Esophagus muscularis mucosa (tissue), 4 donors: ENCODE data around the gene TANC1. TPM values are rescaled to one million over a fixed set of nuclear protein-coding genes. Genes with fewer than 3 reads are reported as not detected.
A peak's percentile ranks its signal among the peaks of the same experiment; 100 is the strongest.

Source experiments
- DNase-seq: peaks from one replicate; pipeline ENCODE4 v3.0.0-alpha.2; 2017; ENCODE audit errors: extremely low spot score
- H3K27ac ChIP-seq, 4 donors: fragments of 200-600 bp; sonication (generic); replicated peaks in 1 of 4; 1 replicate in 3 of 4; 2 replicates in 1 of 4; pipeline ENCODE4 v1.5.1; 2016 to 2019; ENCODE audit warnings: mild to moderate bottlenecking in 1 of 4
- H3K27me3 ChIP-seq, 4 donors: fragments of 200-600 bp; sonication (generic); one replicate each; pipeline versions ENCODE4 v1.5.1 to v1.6.0; 2016 to 2019
- H3K36me3 ChIP-seq, 4 donors: fragments of 200-600 bp; sonication (generic); one replicate each; pipeline ENCODE4 v1.5.1; 2016 to 2019
- H3K4me1 ChIP-seq, 4 donors: fragments of 200-600 bp; sonication (generic); one replicate each; pipeline ENCODE4 v1.5.1; 2016 to 2019
- H3K4me3 ChIP-seq, 4 donors: fragments of 200-600 bp; sonication (generic); 1 replicate in 2 of 4; 2 replicates in 2 of 4; pipeline ENCODE4 v1.5.1; 2016 to 2019; ENCODE audit warnings: mild to moderate bottlenecking in 4 of 4, moderate library complexity in 1 of 4
- H3K9me3 ChIP-seq, 4 donors: fragments of 200-600 bp; sonication (generic); 1 replicate in 3 of 4; 2 replicates in 1 of 4; pipeline ENCODE4 v1.5.1; 2016 to 2019
- EP300 ChIP-seq: sonication (generic); formaldehyde crosslinking; IDR thresholded peaks from one replicate; pipeline ENCODE4 v1.6.1; 2017; ENCODE audit warnings: antibody characterized with exemption
- POLR2A ChIP-seq: fragments of 450-650 bp; IDR thresholded peaks from one replicate; pipeline ENCODE4 v1.6.1; 2017; ENCODE audit warnings: antibody characterized with exemption, moderate library complexity, mild to moderate bottlenecking, low read depth
- POLR2AphosphoS5 ChIP-seq, 2 donors: sonication (generic); formaldehyde crosslinking; IDR thresholded peaks; one replicate each; pipeline ENCODE4 v1.6.1; 2017; ENCODE audit warnings: antibody characterized with exemption in 2 of 2
- WGBS: methylation state at CpG from one replicate; pipeline ENCODE4 v1.1.5; 2018; 5-methylcytosine and 5-hydroxymethylcytosine counted together
- intact Hi-C: fragments of 100-400 bp; cut with DNase I; formaldehyde crosslinking; loops from one replicate; pipeline ENCODE4 v1.15.1; 2023
- total RNA-seq, 4 donors: library from RNA; depleted of rRNA; stranded (reverse); fragments of >200 nt; gene quantifications; one replicate each; pipeline versions ENCODE4 v1.1.0 to v1.2.1, GENCODE V29; 2016
- TF ChIP-seq, protein P1 (sequence below), 3 experiments: fragments of 200-600 bp in 2 of 3; fragments of 450-650 bp in 1 of 3; sonication (generic) in 2 of 3; IDR thresholded peaks; one replicate each; pipeline ENCODE4 v1.5.1; 2017 to 2019; ENCODE audit warnings: antibody characterized with exemption in 3 of 3, mild to moderate bottlenecking in 2 of 3, moderate library complexity in 1 of 3

TANC1 gene
- total RNA-seq, 4 donors from 2014 or later = 34.3 to 54.0 (median 52.9) TPM

DNA sequence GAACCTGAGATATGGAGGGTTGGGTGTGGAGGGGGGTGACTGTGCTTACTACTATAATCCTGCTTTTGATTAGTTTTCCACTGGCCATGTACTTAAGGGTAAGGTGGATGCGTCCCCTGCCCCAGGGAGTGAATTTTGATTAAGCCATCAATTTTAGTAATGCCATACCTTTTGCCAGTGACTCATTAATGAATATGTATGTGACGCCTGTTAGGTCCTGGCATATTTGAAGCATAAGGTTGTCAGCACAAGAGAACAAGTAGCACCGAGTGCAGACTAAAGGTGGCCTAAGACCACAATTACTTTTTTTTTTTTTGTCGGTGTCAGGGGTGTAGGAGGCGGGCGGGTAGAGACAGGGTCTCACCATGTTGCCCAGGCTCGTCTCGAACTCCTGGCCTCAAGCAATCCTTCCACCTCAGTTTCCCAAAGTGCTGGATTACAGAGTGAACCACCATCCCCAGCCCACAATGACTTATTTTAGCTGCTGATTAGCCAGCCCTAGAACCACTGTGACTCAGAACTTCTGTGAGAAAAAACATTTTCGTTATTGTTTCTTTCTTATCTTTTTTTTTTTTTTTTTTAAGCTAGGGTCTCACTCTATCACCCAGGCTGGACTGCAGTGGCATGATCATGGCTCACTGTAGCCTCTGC, 7.0 kb downstream of the TANC1 start:
- H3K4me1 ChIP-seq = peaks cover 39 to 55% (median 46%) of the 10 kb centered on the region in 4 donors
- DNase-seq = no peak
- TF ChIP-seq, protein P1, sequence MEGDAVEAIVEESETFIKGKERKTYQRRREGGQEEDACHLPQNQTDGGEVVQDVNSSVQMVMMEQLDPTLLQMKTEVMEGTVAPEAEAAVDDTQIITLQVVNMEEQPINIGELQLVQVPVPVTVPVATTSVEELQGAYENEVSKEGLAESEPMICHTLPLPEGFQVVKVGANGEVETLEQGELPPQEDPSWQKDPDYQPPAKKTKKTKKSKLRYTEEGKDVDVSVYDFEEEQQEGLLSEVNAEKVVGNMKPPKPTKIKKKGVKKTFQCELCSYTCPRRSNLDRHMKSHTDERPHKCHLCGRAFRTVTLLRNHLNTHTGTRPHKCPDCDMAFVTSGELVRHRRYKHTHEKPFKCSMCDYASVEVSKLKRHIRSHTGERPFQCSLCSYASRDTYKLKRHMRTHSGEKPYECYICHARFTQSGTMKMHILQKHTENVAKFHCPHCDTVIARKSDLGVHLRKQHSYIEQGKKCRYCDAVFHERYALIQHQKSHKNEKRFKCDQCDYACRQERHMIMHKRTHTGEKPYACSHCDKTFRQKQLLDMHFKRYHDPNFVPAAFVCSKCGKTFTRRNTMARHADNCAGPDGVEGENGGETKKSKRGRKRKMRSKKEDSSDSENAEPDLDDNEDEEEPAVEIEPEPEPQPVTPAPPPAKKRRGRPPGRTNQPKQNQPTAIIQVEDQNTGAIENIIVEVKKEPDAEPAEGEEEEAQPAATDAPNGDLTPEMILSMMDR (IDR thresholded peaks at IDR 0.05) = no peak
- TF ChIP-seq POLR2AphosphoS5 (IDR thresholded peaks at IDR 0.05) (no peak), EP300 (no peak), POLR2A (no peak)
- H3K36me3 ChIP-seq = no peaks in the 10 kb centered on the region
- H3K27me3 ChIP-seq = no peaks in the 10 kb centered on the region
- H3K9me3 ChIP-seq = no peaks in the 10 kb centered on the region
- no peak overlapping the region for H3K4me3 ChIP-seq
- WGBS = 96% methylated on average over 9 of the region's 9 CpGs
- H3K27ac ChIP-seq = no peak overlapping the region
- intact Hi-C loops = no loop called here

DNA sequence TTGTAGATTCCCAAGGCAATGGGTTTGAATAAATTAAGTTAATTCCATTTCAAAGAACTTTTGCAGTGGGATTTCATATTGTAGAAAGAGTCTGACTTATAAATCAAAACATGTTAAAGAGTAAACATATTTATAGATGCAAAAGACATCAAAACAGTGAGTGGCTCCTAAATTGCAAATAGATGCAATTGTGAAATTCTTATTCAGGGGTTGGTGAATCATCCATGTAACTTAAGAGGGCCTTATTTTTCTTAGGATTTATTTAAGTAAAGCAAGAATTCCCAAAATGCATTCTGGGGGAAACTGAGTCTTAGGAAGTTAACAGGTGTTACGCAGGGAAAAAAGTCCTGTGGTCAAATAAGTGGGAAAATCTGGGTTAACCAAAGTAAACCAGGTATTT, 11.3 kb downstream of the TANC1 start:
- H3K4me1 ChIP-seq = peaks cover 38 to 45% (median 39%) of the 10 kb centered on the region in 4 donors
- whole genome bisulfite sequencing = 100% methylated on average over 1 of the region's 1 CpG
- H3K27me3 ChIP-seq = no peaks in the 10 kb centered on the region
- no peak overlapping the region for H3K4me3 ChIP-seq
- no peak overlapping the region for H3K27ac ChIP-seq
- no peaks in the 10 kb centered on the region for H3K36me3 ChIP-seq
- no peak for TF ChIP-seq EP300
- TF ChIP-seq, protein P1 (IDR thresholded peaks at IDR 0.05) = no peak
- no peak for TF ChIP-seq POLR2AphosphoS5 (IDR thresholded peaks at IDR 0.05)
- no peak for TF ChIP-seq POLR2A
- intact Hi-C loops = no loop called here
- DNase-seq = no peak
- no peaks in the 10 kb centered on the region for H3K9me3 ChIP-seq

DNA sequence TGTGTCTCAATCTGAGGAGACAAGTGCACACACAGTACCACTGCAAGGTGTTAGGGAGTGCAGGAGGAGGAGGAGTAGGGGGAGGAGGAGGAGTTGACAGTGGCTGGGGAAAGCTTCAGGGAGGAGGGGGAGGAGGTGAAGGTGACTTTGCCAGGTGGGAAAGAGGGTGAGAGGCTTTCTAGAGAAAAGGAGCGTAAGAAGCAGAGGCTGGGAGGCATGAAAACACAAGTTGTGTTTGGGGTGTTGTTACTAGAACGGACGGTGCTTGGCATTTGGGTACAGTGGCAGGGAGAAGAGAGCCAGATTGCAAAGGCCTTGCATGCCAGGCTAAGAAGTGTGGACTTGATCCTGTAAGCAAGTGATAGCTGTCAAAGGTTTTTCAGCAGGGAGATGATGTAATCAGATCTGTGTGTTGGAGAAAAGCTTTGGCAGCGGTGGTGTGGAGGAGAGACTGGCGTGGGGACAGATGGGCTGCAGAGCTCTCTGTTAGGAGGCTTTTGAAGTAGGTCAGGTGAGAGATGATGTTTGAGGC, 16.2 kb downstream of the TANC1 start:
- H3K4me3 ChIP-seq = no peak overlapping the region
- no peaks in the 10 kb centered on the region for H3K36me3 ChIP-seq
- H3K27me3 ChIP-seq = no peaks in the 10 kb centered on the region
- 31% methylated on average over 5 of the region's 5 CpGs for WGBS
- DNase-seq = peak; percentile 83
- intact Hi-C loops = no loop called here
- no peak for TF ChIP-seq POLR2AphosphoS5 (IDR thresholded peaks at IDR 0.05)
- TF ChIP-seq, protein P1 (IDR thresholded peaks at IDR 0.05) = no peak
- no peak for TF ChIP-seq EP300
- TF ChIP-seq POLR2A = no peak
- no peak overlapping the region for H3K27ac ChIP-seq
- H3K9me3 ChIP-seq = no peaks in the 10 kb centered on the region
- peaks cover 48 to 71% (median 62%) of the 10 kb centered on the region in 4 donors for H3K4me1 ChIP-seq

DNA sequence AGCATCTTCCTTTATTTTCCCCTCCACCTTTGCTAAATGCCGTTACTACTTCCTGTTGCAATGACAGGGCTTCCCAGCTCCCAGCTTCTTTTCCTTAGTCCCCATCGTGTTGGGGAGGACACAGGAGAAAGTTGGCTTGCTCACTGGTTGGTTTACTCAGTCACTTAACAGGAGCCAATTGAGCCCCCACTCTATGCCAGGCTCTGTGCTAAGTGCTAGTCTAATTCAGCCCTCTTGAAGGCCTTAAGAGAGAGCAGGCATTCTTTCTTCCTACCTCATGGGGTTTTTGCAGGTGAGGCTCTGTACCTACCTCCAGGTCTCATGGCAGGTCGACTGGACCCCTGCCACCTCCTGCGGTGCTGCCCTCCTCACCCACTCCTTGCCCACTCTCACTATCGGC, 20.1 kb downstream of the TANC1 start:
- H3K27ac ChIP-seq = no peak overlapping the region
- H3K36me3 ChIP-seq = no peaks in the 10 kb centered on the region
- DNase-seq = peak; percentile 53
- no peaks in the 10 kb centered on the region for H3K27me3 ChIP-seq
- H3K4me1 ChIP-seq = peaks cover 41 to 58% (median 47%) of the 10 kb centered on the region in 4 donors
- intact Hi-C loops = no loop called here
- WGBS = 74% methylated on average over 5 of the region's 5 CpGs
- H3K4me3 ChIP-seq = no peak overlapping the region
- H3K9me3 ChIP-seq = no peaks in the 10 kb centered on the region
- TF ChIP-seq EP300 (no peak), POLR2A (no peak), POLR2AphosphoS5 (IDR thresholded peaks at IDR 0.05) (no peak)
- TF ChIP-seq, protein P1 (IDR thresholded peaks at IDR 0.05) = no peak
